IgD-negative memory B cell (primary cell): ENCODE data around the gene XYLT1. TPM values are rescaled to one million over a fixed set of nuclear protein-coding genes. Genes with fewer than 3 reads are reported as not detected.

Source experiments
- H3K27ac Mint-ChIP-seq, 3 donors: one replicate each; pipeline ENCODE4 v1.8.0; 2020 to 2022; ENCODE audit warnings: mild to moderate bottlenecking in 3 of 3, mixed read lengths in 3 of 3, moderate library complexity in 1 of 3
- H3K27me3 Mint-ChIP-seq: one replicate; pipeline ENCODE4 v1.8.0; 2021; ENCODE audit warnings: mixed read lengths
- H3K36me3 Mint-ChIP-seq: one replicate; pipeline ENCODE4 v1.8.0; 2020; ENCODE audit warnings: mild to moderate bottlenecking, mixed read lengths
- H3K4me1 Mint-ChIP-seq, 3 donors: one replicate each; pipeline ENCODE4 v1.8.0; 2020 to 2022; ENCODE audit warnings: mixed read lengths in 3 of 3, mild to moderate bottlenecking in 1 of 3
- H3K4me3 Mint-ChIP-seq, 4 donors: one replicate each; pipeline ENCODE4 v1.8.0; 2020 to 2022; ENCODE audit warnings: mild to moderate bottlenecking in 4 of 4, mixed read lengths in 4 of 4, moderate library complexity in 3 of 4
- H3K9me3 Mint-ChIP-seq, 3 donors: one replicate each; pipeline ENCODE4 v1.8.0; 2020 to 2021; ENCODE audit warnings: mixed read lengths in 3 of 3, mild to moderate bottlenecking in 1 of 3
- polyA plus RNA-seq: library from polyadenylated mRNA; unstranded; fragments of 300-500 nt; fragmentation: Illumina TruSeq; gene quantifications from one replicate; pipeline ENCODE4 v1.2.3, GENCODE V29; 2021

Gene XYLT1
- polyA plus RNA-seq, 1 donor from 2014 or later, result 0.80 TPM

DNA sequence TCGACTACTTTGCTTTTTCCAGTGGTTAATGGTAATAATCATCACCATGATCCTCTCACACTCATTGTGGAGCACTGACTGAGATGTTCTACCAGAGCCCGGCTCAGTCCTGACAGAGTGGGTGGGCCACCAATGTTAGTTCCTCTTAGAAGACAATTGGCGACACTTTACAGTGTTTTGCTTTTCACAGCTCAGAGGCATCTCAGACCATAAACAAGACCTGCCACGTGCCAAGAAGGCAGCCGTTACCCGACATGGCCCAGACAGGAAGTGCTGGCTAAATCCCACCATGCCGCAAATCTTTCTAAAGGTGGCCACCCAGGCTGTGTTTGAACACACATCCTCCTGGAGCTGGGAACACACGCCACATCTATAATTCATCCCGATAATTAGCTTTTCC lies 103.7 kb downstream of the XYLT1 start:
- Mint-ChIP-seq H3K27me3 (peaks cover 1% of the 10 kb centered on the region), H3K27ac (peak overlapping the region; percentile 89 to 91 (median 90)), H3K9me3 (peaks cover 0 to 3% (median 1%) of the 10 kb centered on the region in 3 donors), H3K36me3 (peaks cover 5% of the 10 kb centered on the region), H3K4me3 (peak overlapping the region in 3 of 4 donors; percentile 43 to 81 (median 81)), H3K4me1 (peaks cover 44 to 78% (median 64%) of the 10 kb centered on the region in 3 donors)

DNA sequence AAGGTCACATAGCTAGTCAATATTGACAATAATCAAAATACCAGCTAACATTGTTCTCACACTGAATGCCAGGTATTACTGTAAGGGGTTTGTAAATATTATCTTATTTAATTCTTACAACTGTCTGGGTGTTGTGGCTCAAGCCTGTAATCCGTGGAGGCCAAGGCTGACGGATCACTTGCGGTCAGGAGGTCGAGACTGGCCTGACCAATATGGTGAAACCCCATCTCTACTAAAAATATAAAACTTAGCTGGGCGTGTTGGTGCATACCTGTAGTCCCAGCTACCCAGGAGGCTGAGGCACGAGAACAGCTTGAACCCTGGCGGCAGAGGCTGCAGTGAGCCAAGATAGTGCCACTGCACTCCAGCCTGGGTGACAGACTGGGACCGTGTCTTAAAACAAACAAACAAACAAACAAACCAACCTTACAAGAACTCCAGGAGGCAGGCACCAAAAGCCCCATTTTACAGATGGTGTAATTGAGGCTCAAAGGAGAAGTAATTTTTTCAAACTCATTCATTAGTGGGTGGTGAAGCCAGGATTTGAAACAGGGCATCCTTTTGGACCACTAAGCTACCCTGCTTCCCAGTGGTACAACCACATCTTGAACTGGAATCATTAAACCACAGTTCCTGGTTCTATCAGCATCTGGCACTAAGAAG lies 104.3 kb downstream of the XYLT1 start:
- H3K9me3 Mint-ChIP-seq, result peaks cover 0 to 3% (median 1%) of the 10 kb centered on the region in 3 donors
- H3K4me3 Mint-ChIP-seq, result peak overlapping the region in 3 of 4 donors; percentile 43 to 81 (median 55)
- H3K27ac Mint-ChIP-seq, result peak overlapping the region; percentile 89 to 91 (median 90)
- peaks cover 5% of the 10 kb centered on the region for H3K36me3 Mint-ChIP-seq
- peaks cover 41 to 77% (median 63%) of the 10 kb centered on the region in 3 donors for H3K4me1 Mint-ChIP-seq
- peaks cover 1% of the 10 kb centered on the region for H3K27me3 Mint-ChIP-seq

DNA sequence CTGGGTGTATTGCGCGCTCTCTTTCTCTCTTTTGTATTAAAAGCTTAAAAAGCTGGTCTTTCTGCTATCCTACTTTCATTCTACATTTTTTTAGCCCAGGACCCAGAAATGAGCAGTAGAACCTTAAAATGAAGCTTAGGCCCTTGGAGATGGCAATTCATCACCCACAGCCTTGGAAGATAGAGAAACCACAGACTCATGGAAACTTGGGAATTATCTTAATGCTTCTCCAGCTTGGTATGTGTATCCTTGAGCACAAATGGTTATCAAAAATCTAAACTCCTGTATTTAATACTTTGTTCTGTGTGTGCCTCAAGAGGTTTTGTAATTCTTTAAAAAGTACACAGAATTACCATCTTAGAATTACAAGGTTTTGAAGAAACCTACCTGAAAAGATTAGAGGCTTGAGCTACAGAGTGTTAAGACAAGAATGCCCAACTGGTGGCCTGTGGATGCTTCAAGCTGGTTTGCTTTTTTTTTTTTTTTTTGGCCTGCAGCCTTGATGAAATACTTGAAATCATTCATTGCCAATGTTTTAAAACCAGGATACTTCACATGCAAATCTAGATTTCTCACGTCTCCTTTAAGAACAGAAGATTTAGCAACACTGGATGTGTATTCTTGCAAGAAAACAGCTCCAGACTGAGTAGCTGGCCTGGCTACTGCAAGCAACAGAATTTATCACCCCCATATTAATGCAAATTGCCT lies 105.0 kb downstream of the XYLT1 start:
- Mint-ChIP-seq H3K4me1 (peaks cover 41 to 76% (median 62%) of the 10 kb centered on the region in 3 donors), H3K9me3 (peaks cover 0 to 4% (median 3%) of the 10 kb centered on the region in 3 donors), H3K36me3 (peaks cover 5% of the 10 kb centered on the region), H3K27me3 (no peaks in the 10 kb centered on the region), H3K4me3 (peak overlapping the region in 1 of 4 donors; percentile 22), H3K27ac (peak overlapping the region in 1 of 3 donors; percentile 71)

DNA sequence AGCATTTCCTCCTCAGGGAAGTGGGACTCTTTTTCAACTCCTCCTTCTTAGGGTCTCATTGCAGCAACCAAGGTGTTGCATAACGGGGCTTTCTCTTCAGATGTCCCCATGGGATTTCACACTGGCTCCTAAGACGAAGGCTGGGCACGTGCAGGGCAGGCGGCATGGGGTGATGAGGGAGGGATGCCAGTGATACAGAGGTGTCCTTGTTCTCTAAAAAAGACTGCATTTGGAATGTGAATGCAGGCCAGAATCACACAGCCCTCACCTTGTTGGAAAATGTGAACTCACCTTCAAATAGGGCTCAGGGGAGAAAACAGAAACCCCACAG lies 105.6 kb downstream of the XYLT1 start:
- peak overlapping the region in 1 of 3 donors; percentile 59 for H3K27ac Mint-ChIP-seq
- peaks cover 0 to 5% (median 3%) of the 10 kb centered on the region in 3 donors for H3K9me3 Mint-ChIP-seq
- H3K4me1 Mint-ChIP-seq, result peaks cover 42 to 76% (median 62%) of the 10 kb centered on the region in 3 donors
- H3K4me3 Mint-ChIP-seq, result peak overlapping the region in 1 of 4 donors; percentile 76
- H3K36me3 Mint-ChIP-seq, result peaks cover 5% of the 10 kb centered on the region
- no peaks in the 10 kb centered on the region for H3K27me3 Mint-ChIP-seq

DNA sequence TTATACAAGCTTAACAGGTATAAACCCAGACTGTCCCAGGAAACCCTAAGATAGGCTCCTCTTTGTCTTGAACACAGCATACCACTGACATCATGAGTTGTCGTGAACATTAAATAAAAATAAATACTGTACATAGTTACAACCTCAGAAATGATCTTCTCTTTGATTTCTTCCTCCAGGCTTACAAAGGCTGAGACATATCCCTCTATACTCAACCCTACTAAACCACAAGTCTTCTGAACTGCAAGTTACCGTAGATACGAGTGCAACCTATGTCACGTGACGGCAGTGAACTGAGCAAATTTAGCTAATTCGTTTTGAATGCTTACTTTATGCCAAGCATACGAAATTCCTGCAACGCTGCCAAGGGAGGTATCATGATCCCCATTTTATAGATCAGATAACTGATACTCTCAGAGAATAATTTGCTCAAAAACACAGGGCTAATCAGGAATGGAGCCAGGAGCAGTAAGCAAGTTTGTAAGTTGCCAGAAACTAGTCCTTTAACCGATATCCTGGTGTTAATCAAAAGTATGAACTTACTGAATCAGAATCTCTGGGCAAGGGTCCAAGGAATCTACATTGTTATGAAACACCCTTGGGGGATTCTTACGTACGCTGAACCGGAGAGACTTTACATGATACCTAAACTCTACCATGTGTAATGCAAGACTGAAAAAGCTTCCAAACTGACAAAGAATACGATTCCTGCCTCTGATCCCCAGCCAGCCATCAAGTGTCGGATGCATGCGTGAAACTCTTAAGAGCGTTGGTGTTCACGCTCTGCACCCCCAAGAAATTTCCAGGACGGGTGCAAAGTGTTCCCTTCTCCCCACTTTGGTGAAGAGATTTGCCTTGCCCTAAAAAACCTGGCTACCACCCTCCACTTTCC lies 106.2 kb downstream of the XYLT1 start:
- Mint-ChIP-seq H3K4me1 (peaks cover 38 to 76% (median 61%) of the 10 kb centered on the region in 3 donors), H3K27me3 (no peaks in the 10 kb centered on the region), H3K9me3 (peaks cover 0 to 4% (median 3%) of the 10 kb centered on the region in 3 donors), H3K36me3 (peaks cover 5% of the 10 kb centered on the region), H3K4me3 (peak overlapping the region in 1 of 4 donors; percentile 76), H3K27ac (peak overlapping the region in 2 of 3 donors; percentile 25 to 59)

DNA sequence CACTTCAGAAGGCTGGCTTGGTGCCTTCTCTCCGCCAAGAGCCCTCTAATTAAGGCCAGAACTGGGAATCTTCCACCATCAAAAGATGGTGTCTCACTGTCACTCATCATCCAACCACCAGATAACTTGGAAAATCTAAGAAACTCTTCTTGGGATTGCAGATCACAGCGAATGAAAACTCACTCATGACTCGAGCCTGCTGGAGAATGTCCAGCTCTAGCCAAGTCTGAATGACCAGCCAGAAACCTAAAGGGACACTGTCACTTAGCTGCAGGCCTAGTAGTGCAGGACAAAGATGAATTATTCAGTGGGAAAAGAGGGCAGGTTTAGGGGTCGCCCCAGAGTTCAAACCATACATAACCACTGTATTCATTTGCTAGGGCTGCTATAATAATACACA lies 107.8 kb downstream of the XYLT1 start:
- H3K27ac Mint-ChIP-seq, result no peak overlapping the region
- peaks cover 40 to 80% (median 56%) of the 10 kb centered on the region in 3 donors for H3K4me1 Mint-ChIP-seq
- H3K9me3 Mint-ChIP-seq, result peaks cover 0 to 4% (median 3%) of the 10 kb centered on the region in 3 donors
- peaks cover 5% of the 10 kb centered on the region for H3K36me3 Mint-ChIP-seq
- H3K4me3 Mint-ChIP-seq, result no peak overlapping the region
- no peaks in the 10 kb centered on the region for H3K27me3 Mint-ChIP-seq

DNA sequence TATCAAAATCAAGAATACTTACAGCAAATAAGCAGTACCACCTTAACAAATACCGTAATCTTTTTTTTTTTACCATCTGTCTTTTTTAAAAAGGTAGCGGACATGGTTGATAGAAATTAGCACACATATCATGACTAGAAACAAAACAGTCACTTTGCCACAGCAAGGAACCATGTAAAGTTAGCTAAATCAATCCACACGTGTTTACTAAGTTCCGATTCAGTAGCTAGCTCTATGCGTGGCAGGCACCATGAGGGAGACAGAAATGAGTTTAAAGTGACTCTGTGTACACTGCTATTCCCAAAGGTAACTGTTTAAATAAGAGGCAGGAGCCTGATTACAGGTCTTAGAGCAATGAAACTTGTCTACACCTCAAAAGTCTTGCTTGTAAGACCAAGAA lies 108.6 kb downstream of the XYLT1 start:
- H3K27me3 Mint-ChIP-seq, result no peaks in the 10 kb centered on the region
- peaks cover 32 to 74% (median 50%) of the 10 kb centered on the region in 3 donors for H3K4me1 Mint-ChIP-seq
- peak overlapping the region in 1 of 4 donors; percentile 43 for H3K4me3 Mint-ChIP-seq
- peaks cover 7% of the 10 kb centered on the region for H3K36me3 Mint-ChIP-seq
- H3K9me3 Mint-ChIP-seq, result peaks cover 0 to 4% (median 3%) of the 10 kb centered on the region in 3 donors
- H3K27ac Mint-ChIP-seq, result no peak overlapping the region

DNA sequence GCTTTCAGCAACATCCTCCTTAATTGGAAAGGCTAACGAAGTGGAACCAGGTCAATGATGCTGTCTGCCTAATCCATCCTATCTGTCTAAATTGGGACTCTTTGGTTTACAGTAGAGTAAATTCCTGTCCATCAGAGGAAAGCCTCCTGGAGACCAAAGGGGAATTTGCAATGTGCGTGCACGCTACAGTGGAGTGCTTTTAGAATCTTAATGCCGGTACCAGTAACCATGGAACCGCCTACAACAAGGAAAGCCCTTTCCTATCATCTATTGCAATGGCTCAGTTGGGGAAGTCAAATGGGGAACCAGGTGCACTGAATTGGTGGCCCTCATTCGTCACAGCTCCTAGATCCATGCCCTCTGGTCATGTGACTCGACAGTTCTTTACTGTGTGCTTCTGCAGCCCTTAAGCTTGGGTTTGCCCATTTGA lies 110.1 kb downstream of the XYLT1 start:
- peaks cover 27 to 60% (median 40%) of the 10 kb centered on the region in 3 donors for H3K4me1 Mint-ChIP-seq
- no peaks in the 10 kb centered on the region for H3K27me3 Mint-ChIP-seq
- peak overlapping the region in 2 of 4 donors; percentile 19 to 68 for H3K4me3 Mint-ChIP-seq
- peaks cover 7% of the 10 kb centered on the region for H3K36me3 Mint-ChIP-seq
- peaks cover 0 to 4% (median 0%) of the 10 kb centered on the region in 3 donors for H3K9me3 Mint-ChIP-seq
- H3K27ac Mint-ChIP-seq, result peak overlapping the region; percentile 9 to 47 (median 23)

DNA sequence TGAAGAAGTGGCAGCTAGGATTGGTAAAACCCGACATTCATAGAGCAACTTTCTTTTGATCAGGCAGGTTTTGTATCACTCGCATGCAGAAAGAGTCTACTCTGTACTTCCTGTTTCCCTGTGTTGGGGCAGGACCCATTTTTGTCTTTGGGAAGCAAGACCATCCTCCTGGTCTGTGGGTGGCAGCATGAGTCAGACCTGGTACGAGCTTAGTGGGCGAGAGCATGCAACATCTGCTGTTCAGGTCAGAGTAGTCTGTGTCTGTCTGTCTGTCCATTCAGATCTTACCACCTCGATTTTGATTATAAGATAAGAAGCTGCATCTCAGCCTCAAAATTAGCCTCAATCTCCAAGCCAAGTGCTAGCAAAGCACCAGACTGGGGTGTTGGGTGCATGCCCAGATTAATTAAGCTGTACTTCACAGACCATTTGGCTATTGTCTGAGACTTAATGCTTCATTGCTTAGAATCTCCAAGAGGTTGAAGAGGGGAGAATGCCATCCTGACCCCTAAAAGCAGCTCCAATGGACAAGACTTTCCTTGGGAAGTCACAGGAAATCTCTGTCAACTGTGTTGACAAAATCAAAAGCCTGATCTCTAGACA lies 110.9 kb downstream of the XYLT1 start:
- Mint-ChIP-seq H3K36me3 (peaks cover 8% of the 10 kb centered on the region), H3K4me1 (peaks cover 27 to 54% (median 38%) of the 10 kb centered on the region in 3 donors)

DNA sequence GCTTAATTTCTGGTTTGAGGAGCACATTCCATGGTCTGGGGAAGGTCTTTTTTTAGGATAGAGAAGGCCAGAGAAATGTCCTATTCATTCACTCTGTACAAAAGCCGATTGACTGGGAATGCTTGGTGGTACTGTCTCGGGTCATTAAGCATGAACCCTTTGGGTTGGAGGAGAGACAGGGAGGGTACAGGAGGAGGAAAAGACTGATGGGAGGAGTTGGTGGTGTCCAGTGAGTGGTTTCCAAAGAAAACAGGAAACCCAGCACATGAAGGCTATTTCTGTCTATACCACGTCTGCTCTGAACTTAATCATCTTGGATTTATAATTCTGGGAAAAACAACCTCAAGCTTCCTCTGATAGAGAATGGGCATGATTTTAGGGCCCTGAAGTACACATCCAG lies 111.9 kb downstream of the XYLT1 start:
- peaks cover 0 to 4% (median 0%) of the 10 kb centered on the region in 3 donors for H3K9me3 Mint-ChIP-seq
- H3K27me3 Mint-ChIP-seq, result no peaks in the 10 kb centered on the region
- peaks cover 20 to 47% (median 32%) of the 10 kb centered on the region in 3 donors for H3K4me1 Mint-ChIP-seq
- peak overlapping the region in 1 of 3 donors; percentile 89 for H3K27ac Mint-ChIP-seq
- peaks cover 6% of the 10 kb centered on the region for H3K36me3 Mint-ChIP-seq
- H3K4me3 Mint-ChIP-seq, result peak overlapping the region in 1 of 4 donors; percentile 68

More for the DNA sequence above, 110.9 kb downstream of the XYLT1 start:
- peak overlapping the region in 1 of 3 donors; percentile 59 for H3K27ac Mint-ChIP-seq
- H3K9me3 Mint-ChIP-seq, result peaks cover 0 to 4% (median 0%) of the 10 kb centered on the region in 3 donors
- no peaks in the 10 kb centered on the region for H3K27me3 Mint-ChIP-seq
- H3K4me3 Mint-ChIP-seq, result peak overlapping the region in 1 of 4 donors; percentile 47

DNA sequence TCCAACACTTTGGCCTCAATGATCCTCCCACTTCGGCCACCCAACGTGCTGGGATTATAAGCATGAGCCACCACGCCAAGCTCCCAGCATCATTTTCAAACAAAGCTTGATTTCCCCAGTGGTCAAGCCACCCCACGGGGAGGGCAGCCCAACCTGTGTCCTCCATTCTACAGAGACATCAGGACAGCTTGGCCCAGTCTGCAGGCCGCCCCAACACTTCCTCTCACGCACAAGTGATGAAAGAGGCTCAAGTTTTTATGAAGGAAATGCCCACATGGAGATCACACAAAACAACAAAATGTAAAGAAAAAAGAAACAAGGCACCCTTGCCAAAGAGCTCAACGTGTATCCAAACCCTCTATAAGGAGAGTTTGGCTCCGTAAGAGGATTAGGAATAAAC lies 112.4 kb downstream of the XYLT1 start:
- H3K27me3 Mint-ChIP-seq, result no peaks in the 10 kb centered on the region

DNA sequence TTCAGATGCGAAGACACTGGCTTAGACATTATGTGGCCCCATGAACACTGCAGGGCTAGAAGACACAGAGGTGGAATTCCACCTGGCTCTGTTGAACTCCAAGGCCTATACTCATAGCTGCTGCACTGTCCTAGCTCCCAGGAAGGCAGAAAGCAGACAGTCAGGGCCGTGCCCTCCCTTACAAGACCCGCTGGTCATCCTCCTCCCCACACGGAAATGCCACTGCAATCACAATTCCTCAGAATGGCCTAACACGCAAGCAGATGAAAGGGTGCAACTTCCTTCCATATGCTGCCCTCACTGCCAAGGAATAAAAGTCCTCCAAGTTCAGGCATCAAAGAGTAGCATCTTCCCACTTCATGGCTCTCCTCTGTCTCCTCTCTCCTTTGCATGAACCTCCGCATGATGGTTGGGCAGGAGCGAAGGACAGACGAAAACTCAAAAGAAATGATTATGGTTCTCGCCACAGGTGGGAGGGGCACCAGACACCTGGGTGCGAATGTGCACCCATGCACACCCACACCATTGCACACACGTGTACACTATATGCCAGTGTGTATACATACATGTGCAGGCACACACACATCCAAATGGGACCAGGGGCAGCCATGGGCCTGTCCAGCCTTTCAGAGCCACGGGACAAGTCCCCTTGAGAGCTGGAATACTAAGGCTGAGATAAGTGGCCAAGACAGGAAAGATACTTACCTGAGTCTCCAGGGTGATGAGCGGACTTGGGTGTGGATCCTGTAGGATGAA lies 113.3 kb downstream of the XYLT1 start:
- H3K4me3 Mint-ChIP-seq, result no peak overlapping the region
- no peak overlapping the region for H3K27ac Mint-ChIP-seq
- H3K27me3 Mint-ChIP-seq, result no peaks in the 10 kb centered on the region
- H3K36me3 Mint-ChIP-seq, result peaks cover 6% of the 10 kb centered on the region
- peaks cover 22 to 40% (median 28%) of the 10 kb centered on the region in 3 donors for H3K4me1 Mint-ChIP-seq
- H3K9me3 Mint-ChIP-seq, result peaks cover 0 to 4% (median 0%) of the 10 kb centered on the region in 3 donors

More for the DNA sequence above, 112.4 kb downstream of the XYLT1 start:
- Mint-ChIP-seq H3K9me3 (peaks cover 0 to 4% (median 0%) of the 10 kb centered on the region in 3 donors), H3K4me1 (peaks cover 20 to 46% (median 32%) of the 10 kb centered on the region in 3 donors), H3K36me3 (peaks cover 6% of the 10 kb centered on the region), H3K4me3 (peak overlapping the region in 1 of 4 donors; percentile 68), H3K27ac (peak overlapping the region in 1 of 3 donors; percentile 89)

DNA sequence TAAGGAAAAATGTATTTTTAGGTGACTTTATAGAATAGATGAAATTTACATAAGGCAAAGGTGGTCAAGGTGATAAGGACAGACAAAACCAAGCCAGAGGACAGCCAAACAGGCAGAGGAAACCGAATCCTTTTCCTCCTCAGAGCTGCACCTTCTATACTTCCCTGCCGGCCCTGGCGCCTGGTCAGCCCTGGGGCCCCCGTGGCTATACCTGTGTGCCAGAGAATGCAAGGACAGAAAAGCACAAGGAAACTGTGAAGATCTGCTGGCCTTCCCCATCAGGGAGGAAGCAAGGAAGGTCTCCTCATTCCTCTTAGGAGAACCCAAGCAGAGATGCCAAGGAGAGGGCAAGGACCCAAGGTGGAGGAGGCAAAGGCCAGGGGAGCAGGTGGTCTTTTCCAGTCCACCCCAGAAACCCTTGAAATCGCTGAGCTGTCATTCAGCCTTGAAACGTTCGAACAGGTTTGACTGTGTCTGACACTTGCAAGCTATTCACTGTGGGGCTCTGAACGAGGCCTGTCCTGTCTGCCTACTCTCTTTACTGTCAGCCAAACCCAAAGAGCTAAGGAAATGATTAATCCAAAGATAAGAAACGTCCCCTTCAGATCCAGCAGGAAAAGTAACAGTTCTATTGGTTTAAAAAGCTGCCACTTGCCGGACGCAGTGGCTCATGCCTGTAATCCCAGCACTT lies 114.4 kb downstream of the XYLT1 start:
- no peak overlapping the region for H3K27ac Mint-ChIP-seq
- H3K4me3 Mint-ChIP-seq, result no peak overlapping the region
- no peaks in the 10 kb centered on the region for H3K27me3 Mint-ChIP-seq
- H3K4me1 Mint-ChIP-seq, result peaks cover 25 to 31% (median 28%) of the 10 kb centered on the region in 3 donors
- peaks cover 6% of the 10 kb centered on the region for H3K36me3 Mint-ChIP-seq
- H3K9me3 Mint-ChIP-seq, result peaks cover 0 to 4% (median 0%) of the 10 kb centered on the region in 3 donors
